Measurements from ENCODE around the gene PRRG1. TPM values are rescaled to one million over a fixed set of nuclear protein-coding genes. Genes with fewer than 3 reads are reported as not detected.

PRRG1 gene
- total RNA-seq, 2 donors from 2014 or later, result 3.1 to 5.2 TPM

DNA sequence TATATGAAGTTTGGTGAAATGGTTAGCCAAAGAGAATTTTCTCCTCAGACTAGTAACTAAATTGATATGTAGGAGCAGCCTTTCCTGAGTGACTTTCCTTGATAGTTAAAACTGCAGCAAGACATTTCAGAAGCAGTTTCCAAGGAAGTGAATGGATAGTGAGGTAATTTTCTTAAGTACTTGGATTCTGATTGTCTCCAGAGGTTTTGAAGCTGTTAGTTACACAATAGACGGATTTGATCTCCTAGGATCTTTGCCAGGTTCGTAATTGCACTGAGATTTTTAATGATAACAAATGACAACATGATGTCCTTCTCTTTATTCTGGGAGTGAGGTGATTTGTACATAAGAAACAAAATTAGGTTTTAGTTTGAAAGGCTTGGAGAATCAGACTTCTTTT, 29.2 kb downstream of the PRRG1 start:
- 78% methylated on average over 2 of the region's 2 CpGs; no CpG with 5 or more reads in 1 of the 2 experiments for WGBS, 2 experiments (ENCODE audit: insufficient coverage in 1 of 2, insufficient read length in 1 of 2)
- no peaks in the 10 kb centered on the region for H3K4me1 Mint-ChIP-seq
- Histone ChIP-seq H3K27me3 (ENCODE audit: control insufficient read depth, insufficient read depth, low read length, poor library complexity, severe bottlenecking) (no peaks in the 10 kb centered on the region), H3K4me1 (ENCODE audit: control insufficient read depth, insufficient read depth, low read length) (no peaks in the 10 kb centered on the region), H3K36me3 (ENCODE audit: control insufficient read depth, insufficient read depth, low read length) (no peaks in the 10 kb centered on the region), H3K4me3 (ENCODE audit: low read length) (no peak overlapping the region), H3K9ac (ENCODE audit: extremely low read depth, low read length, poor library complexity, severe bottlenecking) (no peak overlapping the region), H3K27ac (ENCODE audit: low read depth, low read length) (no peak overlapping the region), H3K9me3 (ENCODE audit: control insufficient read depth, low read length) (no peaks in the 10 kb centered on the region)
- no peak for DNase-seq
- H3K36me3 Mint-ChIP-seq (ENCODE audit: low read depth), result no peaks in the 10 kb centered on the region
- no peak for TF ChIP-seq CTCF (conservative IDR thresholded peaks at IDR 0.05)
- peaks cover 12% of the 10 kb centered on the region for H3K9me3 Mint-ChIP-seq
- H3K4me3 Mint-ChIP-seq, result no peak overlapping the region
- H3K27ac Mint-ChIP-seq, result peak overlapping the region; percentile 4
- H3K27me3 Mint-ChIP-seq (ENCODE audit: insufficient read depth), result no peaks in the 10 kb centered on the region

DNA sequence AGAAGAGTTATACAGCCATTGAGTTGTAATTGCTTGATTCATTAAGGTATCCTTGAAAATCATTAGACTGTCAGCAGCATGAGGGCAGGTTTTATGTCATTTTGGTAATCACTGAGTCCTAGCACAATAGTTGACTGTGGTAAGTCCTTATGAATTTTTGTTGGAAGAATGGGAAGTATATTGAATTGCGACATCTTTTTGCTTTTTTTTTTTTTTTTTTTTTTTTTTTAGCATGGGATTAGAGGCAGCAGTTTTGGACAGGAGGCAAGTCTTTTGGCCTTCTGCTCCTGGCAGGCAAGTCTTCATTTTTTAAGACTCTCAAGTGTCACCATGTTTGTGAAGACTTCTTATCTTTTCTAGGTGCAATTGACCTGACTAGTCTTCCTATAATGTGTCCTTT, 29.7 kb downstream of the PRRG1 start:
- Mint-ChIP-seq H3K9me3 (peaks cover 12% of the 10 kb centered on the region), H3K4me1 (no peaks in the 10 kb centered on the region), H3K4me3 (no peak overlapping the region), H3K27ac (no peak overlapping the region), H3K27me3 (ENCODE audit: insufficient read depth) (no peaks in the 10 kb centered on the region), H3K36me3 (ENCODE audit: low read depth) (no peaks in the 10 kb centered on the region)
- Histone ChIP-seq H3K36me3 (ENCODE audit: control insufficient read depth, insufficient read depth, low read length) (no peaks in the 10 kb centered on the region), H3K9ac (ENCODE audit: extremely low read depth, low read length, poor library complexity, severe bottlenecking) (no peak overlapping the region), H3K4me3 (ENCODE audit: low read length) (no peak overlapping the region), H3K9me3 (ENCODE audit: control insufficient read depth, low read length) (no peaks in the 10 kb centered on the region), H3K27ac (ENCODE audit: low read depth, low read length) (no peak overlapping the region), H3K4me1 (ENCODE audit: control insufficient read depth, insufficient read depth, low read length) (no peaks in the 10 kb centered on the region), H3K27me3 (ENCODE audit: control insufficient read depth, insufficient read depth, low read length, poor library complexity, severe bottlenecking) (no peaks in the 10 kb centered on the region)
- TF ChIP-seq CTCF (conservative IDR thresholded peaks at IDR 0.05), result no peak
- no peak for DNase-seq
- no CpG with 5 or more reads among the region's 1 CpG for WGBS, 2 experiments (ENCODE audit: insufficient coverage in 1 of 2, insufficient read length in 1 of 2)

GRCh38 chrX:37380256-37380655, 31.1 kb downstream of the PRRG1 start:
- DNase-seq, result no peak
- Histone ChIP-seq H3K27ac (ENCODE audit: low read depth, low read length) (no peak overlapping the region), H3K9ac (ENCODE audit: extremely low read depth, low read length, poor library complexity, severe bottlenecking) (no peak overlapping the region), H3K4me3 (ENCODE audit: low read length) (no peak overlapping the region), H3K9me3 (ENCODE audit: control insufficient read depth, low read length) (no peaks in the 10 kb centered on the region), H3K36me3 (ENCODE audit: control insufficient read depth, insufficient read depth, low read length) (no peaks in the 10 kb centered on the region), H3K27me3 (ENCODE audit: control insufficient read depth, insufficient read depth, low read length, poor library complexity, severe bottlenecking) (no peaks in the 10 kb centered on the region), H3K4me1 (ENCODE audit: control insufficient read depth, insufficient read depth, low read length) (no peaks in the 10 kb centered on the region)
- Mint-ChIP-seq H3K36me3 (ENCODE audit: low read depth) (no peaks in the 10 kb centered on the region), H3K9me3 (peaks cover 10% of the 10 kb centered on the region), H3K4me1 (no peaks in the 10 kb centered on the region), H3K27me3 (ENCODE audit: insufficient read depth) (no peaks in the 10 kb centered on the region), H3K27ac (no peak overlapping the region), H3K4me3 (no peak overlapping the region)
- no peak for TF ChIP-seq CTCF (conservative IDR thresholded peaks at IDR 0.05)

Measured in endodermal cell (in vitro differentiated cells).